DMS 273 (cell line): ENCODE measurements around the gene BDNF.

Source experiments
- DNase-seq: peaks from one replicate; lab custom pipeline; 2025; ENCODE audit not compliant: unreplicated experiment; lab: John Stamatoyannopoulos, UW

The BDNF gene

DNA sequence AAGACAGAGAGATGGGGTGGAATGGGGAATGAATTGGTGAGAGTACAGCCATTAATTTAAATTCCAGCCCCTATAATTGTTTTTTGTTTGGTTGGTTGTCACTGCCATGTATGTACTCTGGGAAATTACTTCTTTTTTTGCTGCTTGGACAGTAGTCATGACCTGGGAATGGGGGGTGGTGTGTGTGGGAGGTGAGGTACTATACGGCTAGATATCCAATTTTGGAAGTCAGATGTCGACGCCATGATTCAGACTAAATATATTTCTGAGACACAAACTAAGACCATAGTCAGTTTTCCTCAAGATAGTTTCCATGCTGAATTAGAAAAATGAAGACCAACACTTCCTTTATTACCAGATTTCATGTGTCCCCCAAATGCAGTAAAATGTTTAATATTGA, 7.4 kb upstream of the BDNF start:
- no peak for DNase-seq

DNA sequence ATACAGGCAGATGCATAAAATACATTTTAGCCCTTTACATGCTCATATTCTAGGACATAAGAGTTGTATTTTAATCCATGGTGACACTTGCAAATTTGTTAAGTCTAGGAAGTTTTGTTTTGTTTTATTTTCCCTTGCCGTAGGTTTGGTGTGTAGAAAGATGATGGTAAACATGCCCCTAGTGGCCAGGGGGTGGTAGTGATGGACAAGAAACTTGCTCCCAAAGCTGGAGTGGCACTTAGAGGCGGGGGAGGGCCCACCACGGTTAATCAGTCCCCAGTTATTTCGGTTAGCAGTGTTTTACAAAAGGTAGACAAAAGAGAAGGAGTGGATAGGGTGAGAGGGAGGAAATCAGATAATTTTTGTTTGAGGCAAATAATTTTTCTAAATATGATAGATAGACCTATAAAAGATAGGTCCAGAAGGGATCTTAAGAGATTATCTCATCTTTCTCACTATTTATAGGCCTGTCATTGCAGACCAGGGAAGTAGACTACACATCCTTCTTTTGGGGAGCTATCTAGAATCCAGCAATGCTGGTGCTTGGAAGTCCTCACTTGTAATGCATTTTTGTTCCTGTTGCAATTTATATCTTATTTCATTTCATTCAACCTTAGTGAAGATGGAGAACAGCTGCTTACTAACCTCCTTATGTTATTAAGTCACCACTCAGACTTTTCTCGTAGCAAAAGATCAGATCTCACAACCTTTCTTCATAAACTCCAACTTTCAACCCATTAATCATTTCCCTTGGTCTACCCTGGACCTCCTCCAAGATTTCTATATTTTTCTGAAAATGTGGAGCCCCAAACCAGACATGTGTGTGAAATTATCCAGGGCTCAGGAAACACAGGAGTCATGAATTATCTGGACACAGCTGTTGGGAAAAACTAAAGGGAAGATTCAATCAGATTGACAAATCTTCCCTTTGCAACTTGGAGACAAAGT, 5.9 kb upstream of the BDNF start:
- peak; percentile 43 for DNase-seq

DNA sequence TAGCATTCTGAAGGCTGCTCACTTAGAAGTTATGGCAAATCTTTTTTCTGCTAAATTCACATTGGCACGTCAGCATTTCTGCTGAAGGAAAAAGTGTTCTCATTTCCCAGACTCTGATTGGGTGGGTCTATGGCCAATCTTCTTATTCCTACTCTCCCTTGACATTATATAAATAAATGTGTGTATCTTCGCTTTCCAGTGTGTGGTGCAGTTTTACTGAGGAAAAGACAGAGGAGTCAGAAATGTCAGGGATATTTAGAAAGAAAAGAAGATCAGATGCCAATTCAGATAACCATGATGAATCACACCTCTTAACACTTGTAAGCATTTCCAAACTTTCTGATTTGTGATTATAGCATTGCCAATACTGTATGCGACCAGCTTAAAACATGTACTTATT, 3.2 kb upstream of the BDNF start:
- DNase-seq: no peak

DNA sequence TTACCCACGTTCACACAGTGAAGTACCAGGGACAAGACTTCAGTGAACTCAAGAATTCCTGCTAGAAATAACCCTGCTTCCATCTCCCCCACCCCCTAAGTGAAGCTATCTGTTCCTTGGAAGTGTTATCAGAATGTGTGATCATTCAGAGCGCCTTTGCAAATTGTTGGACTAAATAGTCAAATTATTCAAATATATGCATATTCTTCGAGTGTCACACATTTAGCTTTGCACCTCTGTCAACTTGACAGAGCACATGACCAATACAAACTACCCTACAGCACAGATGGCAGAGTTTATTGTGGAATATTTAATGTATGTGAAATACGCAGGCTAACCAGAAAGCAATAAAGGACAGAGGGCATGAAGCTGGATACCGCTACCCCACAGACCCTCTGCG, 2.6 kb upstream of the BDNF start:
- no peak for DNase-seq

DNA sequence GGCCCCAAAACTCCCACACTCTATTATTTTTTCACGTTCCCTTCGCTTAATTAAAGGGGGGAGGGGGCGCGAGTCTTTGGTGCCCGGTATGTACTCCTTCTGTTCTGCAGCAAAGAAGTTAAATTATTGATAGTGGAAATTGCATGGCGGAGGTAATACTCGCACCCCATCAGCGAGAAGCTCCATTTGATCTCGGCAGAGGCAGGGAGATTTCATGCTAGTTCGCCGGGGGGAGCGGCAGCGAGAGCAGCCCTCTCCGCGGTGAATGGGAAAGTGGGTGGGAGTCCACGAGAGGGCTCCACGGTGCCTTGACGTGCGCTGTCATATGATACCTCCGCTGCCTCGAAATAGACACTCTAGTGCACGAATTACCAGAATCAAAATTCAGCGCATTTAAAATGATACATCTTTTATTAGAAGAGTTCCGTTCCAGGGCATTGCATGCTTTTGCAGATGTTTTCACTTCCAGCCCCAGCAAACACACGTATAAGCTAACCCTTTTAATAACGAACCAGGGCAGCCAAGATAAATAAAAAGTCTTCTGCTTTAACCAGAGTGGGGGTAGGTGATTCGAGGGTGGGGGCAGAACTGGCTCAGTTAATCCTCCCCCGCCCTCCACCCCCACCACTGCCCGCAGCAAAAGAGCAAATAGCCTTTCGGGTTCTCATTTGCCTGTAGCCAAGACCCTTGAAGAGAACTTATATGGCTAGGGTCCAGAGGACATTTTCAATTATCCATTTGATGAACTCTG, 1.3 kb upstream of the BDNF start:
- DNase-seq: peak; percentile 44

DNA sequence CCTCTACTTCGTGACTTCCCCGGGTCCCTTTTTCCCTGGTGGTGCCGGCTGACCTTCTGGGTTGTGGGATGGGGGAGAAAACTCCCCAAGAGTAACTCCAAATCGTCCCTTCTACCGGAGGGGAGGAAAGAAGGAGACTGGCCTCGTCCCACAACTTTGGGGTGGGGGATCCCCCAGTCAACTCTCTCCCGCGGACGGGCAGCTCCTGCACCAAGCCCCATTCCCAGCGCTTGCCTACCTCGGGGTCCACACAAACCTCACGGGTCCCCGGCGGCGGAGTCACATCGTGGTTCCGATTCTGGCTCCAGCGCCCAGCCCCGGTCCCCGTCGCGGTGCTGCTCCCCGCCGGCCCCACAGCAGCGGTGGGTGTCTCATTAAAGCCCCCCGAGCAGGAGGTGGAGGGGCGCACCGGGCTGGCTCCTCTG, 317 bp downstream of the BDNF start:
- no peak for DNase-seq

DNA sequence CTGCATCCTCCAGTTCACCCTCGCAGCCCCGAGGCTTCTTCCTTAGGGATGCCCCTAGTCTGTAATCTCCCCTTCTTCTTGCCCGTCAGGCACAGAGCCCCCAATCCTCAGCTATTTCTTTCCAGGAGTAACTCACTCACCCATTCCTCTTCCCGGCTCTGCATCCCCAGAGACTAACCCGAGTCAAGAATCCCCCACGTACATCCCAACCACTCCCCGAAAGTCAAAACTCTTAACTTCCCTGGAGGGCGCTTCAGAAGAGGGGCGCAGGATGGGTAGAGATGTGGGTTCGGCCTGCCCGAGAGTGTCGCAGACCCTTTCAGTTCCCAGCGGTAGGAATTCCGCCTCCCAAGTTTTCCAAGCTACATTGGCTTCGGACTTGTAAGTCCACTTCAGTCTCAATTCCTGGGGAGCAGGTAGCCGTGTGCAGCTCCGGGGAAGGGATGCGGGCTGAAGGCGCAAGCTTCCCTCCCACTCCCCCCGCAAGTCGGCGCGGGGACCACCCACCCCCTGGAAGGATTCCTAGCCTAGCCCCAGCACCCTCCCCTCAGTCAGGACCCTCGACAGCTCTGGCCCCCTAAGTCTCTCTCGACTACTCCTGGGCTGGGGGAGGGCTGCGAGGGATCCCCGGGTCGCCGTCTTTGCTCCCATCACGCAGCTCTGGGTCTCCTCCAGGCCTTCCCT, 871 bp downstream of the BDNF start:
- DNase-seq: peak; percentile 43

DNA sequence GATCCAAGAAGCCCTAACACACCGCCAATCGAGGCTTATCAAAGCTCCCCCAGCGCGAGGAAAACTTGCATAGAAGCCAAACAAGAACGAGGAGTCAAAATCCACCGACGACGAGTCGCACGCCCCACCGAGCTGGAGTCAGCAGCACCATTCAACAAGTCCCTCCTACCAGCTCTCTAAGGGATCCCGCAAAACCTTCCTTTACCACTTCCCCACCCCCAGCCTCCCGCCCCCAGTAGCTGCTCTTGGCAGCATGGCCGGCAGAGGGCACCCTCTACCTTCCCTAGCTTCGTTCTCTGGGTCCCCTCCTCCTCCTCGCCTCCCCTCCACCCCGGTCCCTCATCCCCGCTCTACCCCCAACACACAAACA, 1.4 kb downstream of the BDNF start:
- DNase-seq: peak; percentile 84

DNA sequence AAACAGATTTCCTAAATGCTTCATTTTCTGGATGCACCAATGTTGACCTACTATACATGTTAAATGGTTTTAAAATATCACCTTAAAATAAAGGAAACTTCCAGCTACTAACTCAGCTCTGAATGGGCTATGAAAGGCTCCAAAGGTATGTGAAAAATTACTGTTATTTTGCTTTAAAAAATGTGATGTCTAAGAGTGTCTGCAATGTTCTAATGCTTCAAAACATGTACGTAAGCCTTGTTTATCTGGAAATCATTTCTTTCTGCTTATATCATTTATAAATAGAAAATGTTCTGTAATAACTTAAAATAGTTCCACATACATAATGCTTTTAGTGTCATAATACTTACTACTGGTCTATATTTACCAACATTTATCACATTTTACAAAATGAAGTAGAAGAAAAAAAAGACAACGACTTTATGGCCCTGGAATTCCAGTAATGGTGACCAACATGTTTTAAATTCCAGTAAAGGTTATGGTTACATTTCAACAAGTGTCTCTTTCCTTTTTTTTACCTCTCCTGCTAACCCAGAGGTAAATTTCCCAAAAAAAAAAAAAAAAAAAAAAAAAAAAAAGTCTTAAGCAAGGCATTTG, 2.5 kb downstream of the BDNF start:
- no peak for DNase-seq

DNA sequence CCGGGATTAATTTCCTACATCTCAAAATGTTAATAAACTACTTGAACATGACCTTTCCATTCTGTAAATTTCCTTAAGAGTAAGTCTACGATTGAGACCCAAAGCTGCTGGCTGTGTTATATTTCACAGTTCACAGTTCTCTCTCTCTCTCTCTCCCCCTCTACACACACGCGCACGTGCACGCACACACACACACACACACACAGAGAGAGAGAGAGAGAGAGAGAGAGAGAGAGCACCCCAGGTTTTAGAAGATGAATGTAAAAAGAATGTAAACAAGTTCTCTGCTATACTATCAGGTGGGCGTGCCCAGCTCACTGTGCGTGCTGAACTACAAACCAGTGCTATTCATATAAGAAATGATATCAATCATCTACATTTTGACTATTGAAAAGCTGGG, 3.3 kb downstream of the BDNF start:
- DNase-seq: no peak

DNA sequence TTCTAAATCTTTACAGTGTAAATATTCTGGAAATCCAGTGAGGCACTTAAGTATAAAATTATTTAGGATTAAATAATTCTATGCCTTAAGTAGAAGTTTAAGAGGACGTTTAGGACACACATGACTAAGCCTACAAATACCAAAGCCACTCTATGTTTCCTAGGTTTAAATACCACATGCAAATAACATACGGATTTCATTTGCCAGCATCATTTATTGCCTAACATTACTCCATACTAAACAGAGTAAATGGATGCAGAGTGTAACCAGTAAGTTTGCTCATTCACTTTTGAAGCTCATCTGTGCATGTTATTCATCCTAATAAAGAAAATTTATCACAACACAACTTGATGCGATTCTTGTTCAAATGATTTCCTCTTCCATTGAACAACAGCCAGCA, 4.1 kb downstream of the BDNF start:
- DNase-seq: no peak

DNA sequence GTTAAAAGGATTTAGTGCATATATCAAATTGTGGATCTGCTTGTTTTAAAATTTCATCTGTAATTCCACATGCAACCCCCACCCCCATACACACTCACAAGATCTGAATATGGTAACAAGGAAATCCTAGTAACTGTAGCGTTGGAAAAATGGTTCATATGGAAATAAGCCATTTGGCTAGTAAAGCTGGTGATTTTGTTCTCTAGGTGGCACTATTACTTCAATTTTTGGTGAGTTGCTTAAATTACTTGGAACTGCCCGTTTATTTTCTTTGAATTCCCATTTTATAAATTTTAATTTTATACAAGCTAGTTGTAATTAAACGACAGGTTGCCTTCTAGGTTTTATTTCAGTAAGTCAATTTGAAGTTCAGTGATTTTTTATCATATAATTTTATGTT, 5.3 kb downstream of the BDNF start:
- DNase-seq: peak; percentile 37

DNA sequence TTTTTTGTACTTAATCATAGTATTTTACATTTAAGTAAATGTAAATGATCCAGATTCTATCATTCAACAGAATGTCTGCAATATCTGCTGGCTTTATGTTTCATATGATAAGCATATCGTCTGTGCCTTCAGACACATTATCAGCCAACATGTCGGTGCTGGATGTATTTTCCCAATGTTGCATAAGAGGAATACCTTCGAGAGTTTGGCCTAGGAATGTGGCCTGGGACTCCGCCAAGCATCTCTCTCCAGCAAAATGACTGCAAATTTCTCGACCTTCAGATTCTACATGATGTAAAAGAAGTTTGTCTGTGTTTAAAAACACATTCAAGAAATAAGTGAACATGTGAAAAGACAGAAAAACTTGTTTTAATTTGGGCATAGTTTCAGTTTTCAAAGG, 6.9 kb downstream of the BDNF start:
- no peak for DNase-seq

DNA sequence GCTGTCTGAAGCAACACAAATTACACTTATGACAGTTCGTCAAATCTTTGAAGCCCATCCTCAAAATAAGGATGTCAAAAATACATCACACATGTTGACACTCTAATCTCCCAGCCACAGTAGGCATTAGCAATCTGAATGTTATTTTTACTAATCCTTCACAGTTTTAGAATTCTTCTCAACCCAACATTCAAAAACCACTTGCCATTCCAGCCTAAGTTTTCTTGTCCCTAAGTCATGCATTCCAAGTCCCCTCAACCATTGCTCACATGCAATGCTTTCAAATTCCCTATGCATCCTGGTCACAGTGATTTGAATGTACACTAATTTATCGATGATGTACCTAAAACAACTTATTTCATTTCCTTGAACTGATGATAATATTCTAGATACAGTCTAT, 7.5 kb downstream of the BDNF start:
- DNase-seq: no peak

DNA sequence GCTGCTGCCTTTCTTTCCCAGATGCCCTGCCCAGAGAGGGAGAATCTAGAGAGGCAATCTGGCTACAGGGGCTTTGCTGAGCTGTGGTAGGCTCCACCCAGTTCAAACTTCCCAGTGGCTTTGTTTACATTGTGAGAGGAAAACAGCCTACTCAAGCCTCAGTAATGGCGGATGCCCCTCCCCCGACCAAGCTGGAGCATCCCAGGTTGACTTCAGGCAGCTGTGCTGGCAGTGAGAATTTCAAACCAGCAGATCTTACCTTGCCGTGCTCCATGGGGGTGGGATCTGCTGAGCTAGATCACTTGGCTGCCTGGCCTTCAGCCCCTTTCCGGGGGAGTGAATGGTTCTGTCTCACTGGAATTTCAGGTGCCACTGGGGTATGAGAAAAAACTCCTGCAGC, 12.2 kb downstream of the BDNF start:
- peak; percentile 12 for DNase-seq

DNA sequence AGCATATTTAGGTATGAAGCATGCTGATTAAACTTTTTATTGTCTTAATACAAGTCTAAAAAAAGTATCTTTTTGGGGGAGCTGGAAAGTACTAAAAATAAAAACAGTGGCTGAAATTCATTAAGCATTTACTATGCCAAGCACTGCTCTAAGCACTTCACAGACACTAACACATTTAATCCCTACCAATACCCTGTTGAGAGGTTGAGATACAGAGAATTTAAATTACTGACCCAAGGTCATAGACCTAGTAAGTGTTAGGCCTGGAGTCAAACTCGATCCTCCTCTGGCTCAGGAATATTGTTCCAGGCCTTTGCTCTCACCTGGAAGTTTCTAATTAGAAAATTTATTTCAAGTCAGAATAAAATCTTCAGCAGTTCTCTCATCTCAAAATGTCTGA, 18.6 kb downstream of the BDNF start:
- DNase-seq: no peak

DNA sequence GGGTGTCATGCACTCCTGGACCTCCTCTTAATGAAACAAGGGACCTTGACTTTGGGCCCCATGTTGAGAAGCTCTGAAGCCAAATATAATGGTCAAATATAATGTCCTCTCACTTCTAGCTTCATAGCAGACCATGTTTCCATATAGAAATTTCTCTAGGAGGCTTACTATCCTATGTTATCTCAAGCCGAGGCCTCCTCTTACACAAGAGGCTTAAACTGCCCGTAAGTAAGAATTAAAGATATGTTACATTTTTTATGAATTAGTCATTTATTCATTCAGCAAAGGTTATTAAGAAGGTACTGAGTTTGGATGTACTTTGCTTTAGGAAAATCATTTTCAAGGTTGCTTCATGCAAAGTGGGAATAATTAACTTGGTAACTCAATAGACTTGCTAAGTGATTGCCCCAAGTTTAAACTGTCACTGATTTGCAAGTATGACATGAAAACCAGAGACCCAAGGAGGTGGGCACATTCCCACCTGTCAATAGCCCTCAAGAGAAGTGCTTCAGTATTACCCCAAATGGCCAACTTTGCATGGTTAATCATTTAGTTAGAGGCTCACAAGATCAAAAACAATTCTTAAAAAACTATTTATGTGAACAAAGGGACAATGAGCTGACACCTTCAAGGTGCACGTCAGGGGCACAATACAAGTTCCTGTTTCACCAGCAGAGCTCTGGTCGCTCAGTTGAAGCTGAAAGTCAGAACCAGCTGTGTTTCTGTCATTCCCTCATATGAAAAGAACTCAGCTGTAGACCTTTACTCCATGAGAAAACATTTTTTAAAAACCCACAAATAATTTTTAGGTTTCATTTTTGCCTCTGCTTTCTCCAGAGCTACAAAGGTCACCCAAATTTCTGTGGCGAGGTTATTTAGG, 20.9 kb downstream of the BDNF start:
- DNase-seq: no peak

DNA sequence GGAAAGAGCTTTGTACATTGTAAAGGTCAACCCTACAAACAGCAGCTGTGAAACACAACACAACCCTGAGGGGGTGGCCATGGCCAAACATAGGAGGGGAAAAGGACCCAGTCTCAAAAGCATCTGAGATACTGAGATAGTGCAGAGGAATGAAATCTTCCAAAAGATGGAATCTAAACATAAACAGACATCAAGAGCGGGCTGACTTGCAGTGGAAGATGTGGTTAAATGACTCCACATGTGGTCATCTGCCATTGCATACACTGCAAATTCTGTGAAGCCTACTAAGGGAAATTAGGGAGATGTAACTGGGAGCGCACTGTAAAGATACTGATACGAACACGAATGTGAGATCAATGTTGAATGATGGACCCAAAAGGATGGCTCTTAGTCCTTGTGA, 22.0 kb downstream of the BDNF start:
- no peak for DNase-seq

DNA sequence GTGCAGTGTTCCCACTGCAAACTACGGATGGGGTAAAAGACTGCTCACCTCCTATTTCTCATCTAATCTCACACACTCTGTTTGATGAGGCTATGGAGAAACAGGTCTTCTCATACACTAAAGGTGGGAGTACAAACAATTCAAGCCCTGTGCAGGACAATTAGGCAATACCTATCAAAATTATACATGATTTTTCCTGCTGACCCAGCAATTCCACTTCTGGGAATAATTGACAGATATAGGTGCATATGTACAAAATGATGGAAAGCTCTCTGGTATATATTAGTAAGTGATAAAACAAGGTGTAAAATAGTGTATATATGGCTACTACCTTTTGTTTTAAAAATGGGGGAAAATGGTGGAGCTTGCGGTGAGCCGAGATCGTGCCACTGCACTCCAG, 23.1 kb downstream of the BDNF start:
- no peak for DNase-seq

DNA sequence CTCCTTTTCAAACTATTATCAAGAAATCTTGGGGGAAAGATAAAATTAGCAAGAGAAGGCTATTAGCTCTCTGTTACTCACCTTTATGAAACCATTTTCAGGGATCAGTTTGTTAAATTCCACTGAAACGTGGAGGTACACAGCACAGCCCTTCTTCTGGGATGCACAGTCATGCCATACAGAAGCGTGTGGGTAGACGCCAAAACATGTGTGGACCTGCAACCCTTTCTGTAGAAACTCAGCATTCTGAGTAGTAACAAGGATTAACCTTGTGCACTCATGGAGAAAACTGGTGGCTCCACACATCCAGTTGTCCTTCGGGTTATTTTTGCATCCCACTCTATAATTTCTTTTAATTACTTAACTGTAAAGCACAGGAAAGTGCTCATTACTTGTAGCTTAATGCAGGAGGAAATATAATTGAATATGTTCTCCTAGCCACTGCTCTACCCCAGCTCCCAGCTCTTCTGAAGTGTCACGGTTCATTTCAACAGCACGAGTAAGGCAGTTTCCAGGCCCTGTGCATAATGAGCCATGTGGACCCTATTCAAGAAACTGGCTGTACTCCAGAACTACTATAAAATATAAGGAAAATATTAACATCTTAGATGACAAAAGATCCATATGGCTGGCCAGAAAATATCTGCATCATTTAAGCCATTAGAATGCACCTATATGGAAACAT, 26.1 kb downstream of the BDNF start:
- peak; percentile 29 for DNase-seq
